HG03196 (cell line): Measurements from ENCODE around the gene CAMK2N1.
A peak's percentile ranks its signal among the peaks of the same experiment; 100 is the strongest.
"Not testable (repeated sequence)": the region's sequence is repeated elsewhere in the genome, so short reads cannot be mapped to it uniquely, and the experiment has no call there.

Experiments used
- ATAC-seq: cut with Tn5 transposase; IDR thresholded peaks from one replicate; pipeline ENCODE4 v1.9.1; 2021; ENCODE audit not compliant: unreplicated experiment

CAMK2N1 gene

GRCh38 chr1:20485527-20486456 is at the start of gene CAMK2N1:
Gene CAMK2N1, minus strand, starts transcription at chr1:20486210. Its CDS starts 831 bp downstream, at chr1:20485379.
- no peak for ATAC-seq

- no peak for ATAC-seq
These were observed 48.8 kb upstream of the CAMK2N1 start for GRCh38 chr1:20534659-20535417.

DNA sequence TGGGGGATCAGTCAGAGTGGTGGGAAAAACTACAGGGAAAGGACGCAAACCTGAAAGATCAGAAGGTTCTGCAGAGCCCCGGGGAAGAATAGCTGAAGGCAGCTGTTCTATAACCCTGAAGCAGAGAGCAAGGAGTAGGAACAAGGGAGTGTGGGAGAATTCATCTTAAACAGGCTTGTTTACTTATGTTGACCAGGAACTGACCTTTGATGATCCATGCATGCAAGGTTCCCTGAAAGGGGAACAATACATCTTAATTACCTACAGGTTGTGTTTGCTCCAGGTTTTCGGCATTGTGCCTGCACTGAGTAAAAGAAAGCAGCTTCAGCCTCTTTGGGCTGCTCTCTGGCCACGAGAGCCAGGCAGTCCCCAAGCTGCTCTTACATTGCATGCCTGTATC is 47.6 kb upstream of the CAMK2N1 start:
- no peak for ATAC-seq

DNA sequence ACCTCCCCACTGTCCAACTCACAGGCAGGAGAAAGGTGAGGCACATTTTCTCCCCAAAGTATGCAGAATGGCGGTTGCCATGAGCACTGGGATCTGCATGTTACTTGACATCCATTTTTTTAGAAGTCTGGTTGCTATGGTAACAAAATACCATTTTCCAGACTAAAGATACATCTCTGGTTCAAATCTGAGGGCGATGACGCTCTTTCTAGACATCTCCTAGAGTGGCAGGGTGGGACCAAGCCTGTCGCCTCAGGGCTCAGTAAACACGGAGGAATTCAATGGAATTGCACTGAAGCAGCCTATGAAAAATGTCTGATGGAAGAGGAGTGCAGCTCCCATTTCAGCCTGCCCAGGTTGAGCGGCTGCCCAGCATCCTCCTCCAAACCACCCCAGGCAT is 44.9 kb upstream of the CAMK2N1 start:
- ATAC-seq = no peak

DNA sequence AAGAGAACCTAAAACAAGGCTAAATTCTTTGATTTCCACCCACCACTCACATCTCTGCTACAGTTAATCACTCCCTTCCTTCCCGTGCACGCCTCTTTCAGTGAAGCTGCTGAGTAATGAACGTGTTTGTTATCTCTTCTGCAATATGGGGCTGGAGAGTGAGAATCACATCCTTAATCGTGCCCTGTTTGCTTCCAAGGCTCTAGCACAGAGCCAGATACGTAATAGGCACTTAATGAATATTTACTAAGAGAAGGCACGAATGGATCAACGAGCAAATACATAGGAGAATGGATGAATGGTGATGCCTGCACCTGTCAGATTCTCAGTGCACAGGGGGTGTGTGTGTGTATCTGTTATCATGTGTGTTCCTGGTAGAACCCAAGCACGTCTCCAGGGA is 44.3 kb upstream of the CAMK2N1 start:
- ATAC-seq = no peak

DNA sequence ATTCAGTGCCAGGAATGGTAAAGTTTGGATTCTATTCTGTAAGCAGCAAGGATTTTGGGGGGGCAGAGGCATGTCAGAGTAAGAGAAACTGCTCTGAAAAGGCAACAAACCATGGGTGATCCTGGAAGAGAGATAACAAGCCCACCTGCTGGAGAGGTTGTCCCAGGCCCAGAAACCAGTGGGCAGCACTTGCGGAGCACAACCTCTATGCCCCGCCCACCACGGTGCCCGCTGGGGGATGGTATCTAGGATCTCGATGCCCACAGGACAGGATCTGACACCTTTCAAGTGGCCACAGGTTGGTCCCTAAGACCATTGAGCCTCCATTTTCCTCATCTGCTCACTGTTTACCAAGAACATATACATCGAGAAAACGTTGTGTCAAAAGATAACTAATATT is 42.2 kb upstream of the CAMK2N1 start:
- ATAC-seq = no peak

GRCh38 chr1:20526267-20526666 is 40.3 kb upstream of the CAMK2N1 start:
- ATAC-seq = no peak

DNA sequence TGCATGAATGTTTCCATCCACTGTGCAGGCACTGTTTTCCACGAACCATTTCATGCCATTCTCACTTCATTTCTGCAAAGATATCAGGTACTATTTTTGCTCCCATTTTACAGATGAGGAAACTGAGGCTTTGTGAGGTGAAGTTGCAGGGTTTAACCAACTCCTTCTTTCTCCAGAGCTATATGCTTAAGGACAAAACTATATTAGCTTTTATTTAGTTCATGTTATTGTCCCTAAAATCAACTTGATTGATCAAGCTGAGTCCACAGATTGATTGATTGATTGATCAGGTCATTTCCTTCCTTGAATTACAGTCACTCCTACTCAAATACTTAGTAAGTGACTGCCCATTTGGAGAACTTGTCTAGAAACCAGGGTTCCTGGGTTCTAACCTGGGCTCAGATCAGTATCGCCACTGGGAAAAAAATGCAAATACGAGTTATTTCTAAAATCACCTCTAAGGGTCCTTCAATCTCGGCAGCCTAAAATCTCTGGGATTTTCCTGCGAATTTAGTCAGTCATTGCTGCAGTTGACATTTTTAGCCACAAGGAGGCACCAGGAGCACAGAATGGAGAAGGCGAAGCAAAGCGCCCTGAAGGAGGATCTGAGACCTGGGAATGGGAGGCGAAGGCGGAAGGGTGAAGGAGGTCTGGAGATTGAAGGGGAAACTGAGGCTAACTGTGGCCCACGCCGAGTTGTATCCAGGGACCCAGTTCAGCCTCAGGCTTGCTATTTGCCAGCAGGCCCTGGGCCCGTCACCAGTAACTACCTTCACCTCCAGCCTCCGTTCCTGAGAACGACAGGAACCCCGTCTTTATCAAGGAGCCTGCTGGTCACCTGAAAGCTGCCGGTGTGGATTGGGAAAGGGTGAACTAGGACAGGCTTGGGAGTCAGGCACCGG is 36.2 kb upstream of the CAMK2N1 start:
- ATAC-seq = no peak

DNA sequence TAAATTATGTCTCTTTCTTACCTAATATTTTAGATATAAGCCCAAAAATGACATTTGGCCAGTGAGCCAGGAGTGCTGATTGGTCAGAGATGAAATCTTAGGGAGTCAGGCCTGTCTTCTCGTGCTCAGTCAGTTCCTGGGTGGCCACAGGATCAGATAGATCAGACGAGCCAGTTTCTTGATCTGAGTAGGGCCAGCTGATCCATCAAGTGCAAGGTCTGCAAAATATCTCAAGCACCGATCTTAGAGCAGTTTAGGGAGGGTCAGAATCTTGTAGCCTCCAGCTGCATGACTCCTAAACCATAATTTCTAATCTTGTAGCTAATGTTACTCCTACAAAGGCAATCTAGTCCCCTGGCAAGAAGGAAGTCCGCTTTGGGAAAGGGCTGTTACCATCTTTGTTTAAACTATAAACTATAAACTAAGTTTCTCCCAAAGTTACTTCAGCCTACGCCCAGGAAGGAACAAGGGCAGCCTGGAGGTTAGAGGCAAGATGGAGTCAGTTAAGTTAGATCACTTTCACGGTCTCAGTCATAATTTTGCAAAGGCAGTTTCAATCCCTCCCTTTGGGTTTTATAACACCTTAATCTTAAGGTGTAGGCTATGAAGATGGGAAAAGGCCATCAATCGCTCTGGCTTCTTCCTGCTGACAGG is 33.7 kb upstream of the CAMK2N1 start:
- not testable (repeated sequence) for ATAC-seq

DNA sequence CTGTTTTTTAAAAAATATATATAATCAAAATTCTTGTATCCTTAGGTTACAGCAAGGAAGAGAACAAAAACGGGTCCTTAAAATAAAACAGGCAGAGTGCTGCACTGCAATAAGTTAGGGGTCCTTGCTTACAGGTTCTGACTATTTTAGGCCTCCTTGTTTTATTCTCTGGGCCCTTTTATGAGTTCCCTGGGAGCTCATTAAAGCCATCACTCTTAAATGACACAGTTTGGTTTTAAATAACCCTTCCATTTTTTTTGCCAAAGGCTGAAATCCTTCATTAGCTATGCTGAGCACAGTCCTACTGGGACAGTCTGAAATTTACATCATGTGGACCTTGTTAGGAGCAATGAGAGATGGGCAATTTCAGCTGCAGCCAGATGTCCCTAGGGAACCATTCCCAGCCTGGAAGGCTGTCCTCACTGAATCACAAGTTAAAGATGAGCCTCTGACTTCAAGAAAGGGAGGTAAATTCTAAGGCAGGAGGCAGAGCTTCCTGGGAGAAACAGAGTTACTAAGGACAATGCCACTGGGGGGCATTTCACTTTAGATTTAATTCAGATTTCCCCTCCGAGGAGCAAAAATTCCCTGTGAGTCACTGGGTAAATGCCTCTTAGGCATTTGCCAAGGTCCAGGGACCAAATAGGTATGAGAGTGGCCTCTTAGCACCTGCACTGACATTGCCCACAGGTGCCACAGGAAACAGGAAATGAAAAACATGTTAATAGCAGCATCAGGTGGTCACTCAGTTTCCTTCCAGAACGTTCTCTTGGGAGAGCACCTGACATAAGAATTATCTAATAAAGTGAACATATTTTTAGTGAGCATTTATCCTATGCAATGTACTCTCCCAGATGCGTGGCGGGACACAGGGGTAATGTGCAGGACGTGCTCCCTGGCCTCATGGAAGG is 25.8 kb upstream of the CAMK2N1 start:
- ATAC-seq = no peak

- no peak for ATAC-seq
These were observed 22.4 kb upstream of the CAMK2N1 start for GRCh38 chr1:20508411-20508771.

DNA sequence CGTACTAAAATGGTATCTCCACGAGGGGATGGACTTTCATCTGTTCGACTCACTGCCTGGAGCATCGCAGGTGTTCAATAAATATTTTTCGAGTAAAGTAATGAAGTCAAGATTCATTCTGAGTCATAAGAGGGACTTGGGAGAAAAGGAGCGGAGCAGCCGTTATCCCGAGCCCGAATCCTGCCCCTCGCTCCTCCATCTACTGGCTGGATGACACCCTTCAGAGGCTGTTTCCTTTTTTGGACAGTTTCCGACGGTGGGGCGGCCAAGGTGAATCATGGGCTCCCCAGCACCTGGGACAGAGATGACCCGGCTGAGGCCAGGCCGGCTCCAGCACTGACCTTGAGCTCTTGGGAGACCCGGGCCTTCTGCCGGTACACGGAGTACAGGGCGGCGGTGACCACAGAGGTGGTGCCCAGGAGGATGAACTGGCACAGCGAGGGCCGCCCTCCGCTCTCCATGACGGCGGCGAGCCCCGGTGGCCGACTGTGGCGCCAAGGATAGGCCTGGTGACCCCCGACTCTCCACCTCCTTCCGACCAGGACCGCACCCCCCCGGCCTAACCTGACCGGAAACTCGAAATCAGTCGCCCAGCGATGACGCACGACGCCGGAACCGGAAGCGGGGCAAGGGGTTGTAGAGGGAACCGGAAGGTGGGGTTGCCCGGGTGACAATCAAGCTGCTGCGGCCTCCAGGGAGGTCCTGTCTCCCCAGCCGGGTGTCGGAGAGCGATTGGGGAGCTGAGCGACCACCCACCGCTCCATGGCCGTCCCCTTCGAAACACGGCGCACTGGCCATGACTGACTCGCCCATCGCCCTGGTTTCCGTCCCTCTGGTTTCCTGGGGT is 21.8 kb upstream of the CAMK2N1 start, which contains the start of gene MUL1:
MUL1 (minus strand) TSS at position 588 of the 847 bp plus-strand sequence; CDS start at position 461, 127 bp downstream.
- peak; percentile 88 for ATAC-seq

GRCh38 chr1:20507248-20507563 is 21.2 kb upstream of the CAMK2N1 start:
- ATAC-seq = peak; percentile 14

DNA sequence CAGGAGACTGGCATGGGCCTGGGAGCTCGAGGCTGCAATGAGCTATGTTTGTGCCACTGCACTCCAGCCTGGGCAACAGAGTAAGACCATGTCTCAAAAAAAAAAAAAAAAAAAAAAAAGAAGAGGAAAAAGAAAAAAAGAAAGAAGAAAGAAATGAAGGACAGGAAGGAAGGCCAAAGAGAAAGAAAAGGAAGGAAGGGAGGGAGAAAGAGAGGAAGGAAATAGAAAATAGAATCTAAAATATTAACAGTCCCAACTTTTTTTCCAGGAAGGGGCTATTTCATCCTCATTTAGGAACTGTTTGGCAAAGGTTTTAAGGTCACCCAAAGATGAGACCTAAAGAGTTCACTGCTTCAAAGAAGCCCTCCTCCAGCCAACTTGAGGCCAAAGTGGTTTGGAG is 19.5 kb upstream of the CAMK2N1 start:
- no peak for ATAC-seq

- no peak for ATAC-seq
These were observed 14.7 kb upstream of the CAMK2N1 start for GRCh38 chr1:20500716-20501115.

GRCh38 chr1:20499718-20500117 is 13.7 kb upstream of the CAMK2N1 start:
- no peak for ATAC-seq

DNA sequence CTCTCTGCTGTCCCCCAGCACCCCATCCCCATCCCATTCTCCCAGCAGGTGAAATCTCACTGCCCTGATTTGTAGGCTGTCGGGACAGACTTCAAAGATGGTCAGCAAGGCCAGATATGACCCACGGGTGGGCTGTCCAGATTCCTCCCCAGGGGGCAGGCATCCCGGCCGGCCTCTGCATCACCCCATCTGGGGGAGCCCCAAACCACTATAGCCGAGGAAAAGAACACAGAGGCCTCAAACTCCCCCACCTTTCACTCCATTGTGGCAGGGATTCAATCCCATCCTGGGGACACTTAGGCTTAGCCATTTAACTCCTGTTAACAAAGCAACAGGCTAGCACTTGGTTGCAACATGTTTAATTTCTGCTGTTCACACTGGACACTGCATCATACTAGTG is 13.1 kb upstream of the CAMK2N1 start:
- ATAC-seq = no peak

GRCh38 chr1:20498116-20498515 is 12.1 kb upstream of the CAMK2N1 start:
- no peak for ATAC-seq

- ATAC-seq = no peak
These were observed 11.5 kb upstream of the CAMK2N1 start for GRCh38 chr1:20497506-20497905.
